PFSK-1 (cell line): ENCODE data around the gene CELSR1.

Experiments used
- FOXP2 ChIP-seq: optimal IDR thresholded peaks from 2 replicates; pipeline ENCODE3; 2011; ENCODE audit warnings: borderline replicate concordance, control low read depth, inconsistent platforms; ENCODE audit not compliant: insufficient read depth; ENCODE audit errors: extremely low read length, extremely low read depth
- POLR2AphosphoS5 ChIP-seq: IDR thresholded peaks from 2 replicates; pipeline ENCODE4 v1.6.1; 2012; ENCODE audit warnings: low read depth, mild to moderate bottlenecking, control low read depth, low read length, moderate library complexity
- SIN3A ChIP-seq: IDR thresholded peaks from 2 replicates; pipeline ENCODE4 v1.6.1; 2012; ENCODE audit warnings: mild to moderate bottlenecking, low read length, moderate library complexity, borderline replicate concordance; ENCODE audit not compliant: insufficient read depth
- TAF1 ChIP-seq: IDR thresholded peaks from 2 replicates; pipeline ENCODE4 v1.6.1; 2012; ENCODE audit warnings: low read length, control low read depth, borderline replicate concordance; ENCODE audit not compliant: insufficient read depth
- TF ChIP-seq, protein P1 (sequence below), 2 experiments: IDR thresholded peaks; 2 replicates each; pipeline versions ENCODE4 v1.6.1 to v1.8.0; 2011 to 2012; ENCODE audit warnings: low read depth in 2 of 2, low read length in 2 of 2, control low read depth in 1 of 2, inconsistent platforms in 1 of 2, mild to moderate bottlenecking in 1 of 2, moderate library complexity in 1 of 2; ENCODE audit not compliant: insufficient read depth in 1 of 2

CELSR1 gene

GRCh38 chr22:46353483-46354105 lies 183.8 kb downstream of the CELSR1 start:
- no peak for TF ChIP-seq SIN3A
- TF ChIP-seq, protein P1, sequence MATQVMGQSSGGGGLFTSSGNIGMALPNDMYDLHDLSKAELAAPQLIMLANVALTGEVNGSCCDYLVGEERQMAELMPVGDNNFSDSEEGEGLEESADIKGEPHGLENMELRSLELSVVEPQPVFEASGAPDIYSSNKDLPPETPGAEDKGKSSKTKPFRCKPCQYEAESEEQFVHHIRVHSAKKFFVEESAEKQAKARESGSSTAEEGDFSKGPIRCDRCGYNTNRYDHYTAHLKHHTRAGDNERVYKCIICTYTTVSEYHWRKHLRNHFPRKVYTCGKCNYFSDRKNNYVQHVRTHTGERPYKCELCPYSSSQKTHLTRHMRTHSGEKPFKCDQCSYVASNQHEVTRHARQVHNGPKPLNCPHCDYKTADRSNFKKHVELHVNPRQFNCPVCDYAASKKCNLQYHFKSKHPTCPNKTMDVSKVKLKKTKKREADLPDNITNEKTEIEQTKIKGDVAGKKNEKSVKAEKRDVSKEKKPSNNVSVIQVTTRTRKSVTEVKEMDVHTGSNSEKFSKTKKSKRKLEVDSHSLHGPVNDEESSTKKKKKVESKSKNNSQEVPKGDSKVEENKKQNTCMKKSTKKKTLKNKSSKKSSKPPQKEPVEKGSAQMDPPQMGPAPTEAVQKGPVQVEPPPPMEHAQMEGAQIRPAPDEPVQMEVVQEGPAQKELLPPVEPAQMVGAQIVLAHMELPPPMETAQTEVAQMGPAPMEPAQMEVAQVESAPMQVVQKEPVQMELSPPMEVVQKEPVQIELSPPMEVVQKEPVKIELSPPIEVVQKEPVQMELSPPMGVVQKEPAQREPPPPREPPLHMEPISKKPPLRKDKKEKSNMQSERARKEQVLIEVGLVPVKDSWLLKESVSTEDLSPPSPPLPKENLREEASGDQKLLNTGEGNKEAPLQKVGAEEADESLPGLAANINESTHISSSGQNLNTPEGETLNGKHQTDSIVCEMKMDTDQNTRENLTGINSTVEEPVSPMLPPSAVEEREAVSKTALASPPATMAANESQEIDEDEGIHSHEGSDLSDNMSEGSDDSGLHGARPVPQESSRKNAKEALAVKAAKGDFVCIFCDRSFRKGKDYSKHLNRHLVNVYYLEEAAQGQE (IDR thresholded peaks at IDR 0.05; ENCODE audit: insufficient read depth in 1 of 2, low read depth in 2 of 2, low read length in 2 of 2): no peak
- no peak for TF ChIP-seq FOXP2

DNA sequence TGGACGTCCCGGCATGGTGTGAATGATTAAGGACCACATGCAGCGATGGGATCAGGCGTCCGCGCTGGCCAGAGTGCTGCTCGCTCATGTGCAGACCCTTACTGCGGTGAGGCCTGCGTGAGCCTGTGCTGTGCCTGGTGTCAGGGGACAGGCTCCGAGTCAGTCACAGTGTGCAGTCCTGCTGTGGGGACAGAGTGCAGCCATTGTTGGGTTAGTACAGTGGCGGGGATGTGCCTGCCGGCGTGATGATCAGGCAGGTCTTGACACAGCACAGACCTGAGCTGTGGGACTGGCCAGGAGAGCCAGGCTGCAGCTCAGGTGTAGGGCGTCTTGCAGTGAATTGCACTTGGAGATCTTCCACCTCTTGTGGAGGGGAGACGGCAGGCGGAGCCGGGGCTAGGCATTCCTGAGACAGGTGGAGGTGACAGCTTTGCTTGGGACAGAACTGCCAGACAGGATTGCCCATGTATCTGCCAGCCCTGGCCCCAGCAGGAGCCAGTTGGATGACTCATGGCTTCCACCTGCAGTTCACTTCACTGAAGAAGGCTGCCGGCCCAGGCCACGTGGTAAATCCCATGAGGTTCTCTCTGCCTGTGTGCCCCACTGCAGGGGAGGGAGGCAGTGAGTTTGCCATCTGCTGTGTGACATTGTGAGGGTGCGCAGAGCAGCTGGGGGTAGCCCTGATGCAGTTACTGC lies 184.6 kb downstream of the CELSR1 start:
- TF ChIP-seq, protein P1 (IDR thresholded peaks at IDR 0.05; ENCODE audit: insufficient read depth in 1 of 2, low read depth in 2 of 2, low read length in 2 of 2): no peak
- TF ChIP-seq SIN3A (no peak), TAF1 (no peak), POLR2AphosphoS5 (no peak), FOXP2 (no peak)

DNA sequence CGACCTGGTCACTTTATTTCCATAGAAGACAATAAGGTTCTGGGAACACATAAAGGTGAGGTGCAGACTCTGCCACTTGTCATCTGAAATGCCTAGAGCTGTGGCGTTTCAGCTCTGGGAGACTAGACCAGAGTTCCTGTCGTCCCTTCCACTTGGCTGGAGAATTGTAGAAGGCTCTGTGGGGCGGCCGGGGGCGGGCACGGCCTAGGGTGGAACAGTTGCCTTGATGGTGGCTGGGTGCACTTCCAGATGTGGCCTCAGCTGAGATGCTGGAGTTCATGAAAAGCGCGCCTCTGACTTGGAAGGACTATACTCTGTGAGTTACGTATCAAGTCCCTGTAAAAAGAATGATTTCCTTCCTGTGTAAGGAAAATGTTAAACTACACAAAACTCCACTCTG lies 185.1 kb downstream of the CELSR1 start:
- TF ChIP-seq POLR2AphosphoS5: no peak

DNA sequence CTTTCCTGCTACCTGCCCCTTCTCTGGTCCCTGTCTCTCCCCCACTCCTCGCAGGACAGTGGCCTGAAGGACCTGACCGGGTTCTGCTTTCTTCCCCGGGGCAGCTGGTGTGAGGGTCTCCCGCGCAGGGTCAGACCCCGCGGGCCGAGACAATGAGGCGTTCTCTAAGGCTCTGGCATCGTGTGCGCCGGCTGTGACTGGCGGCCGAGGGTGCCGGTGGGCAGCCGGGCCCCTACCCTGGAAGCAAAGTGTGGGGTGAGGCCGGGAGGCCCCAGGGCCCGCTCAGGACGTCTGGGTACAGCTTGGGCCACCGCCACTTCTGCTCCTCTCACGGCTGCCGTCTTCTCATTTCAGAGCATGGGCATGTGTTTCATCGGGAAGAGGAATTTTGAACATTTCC lies 185.7 kb downstream of the CELSR1 start:
- TF ChIP-seq, protein P1 (IDR thresholded peaks at IDR 0.05; ENCODE audit: insufficient read depth in 1 of 2, low read depth in 2 of 2, low read length in 2 of 2): no peak
- TF ChIP-seq TAF1 (no peak), POLR2AphosphoS5 (no peak), SIN3A (no peak), FOXP2 (no peak)

GRCh38 chr22:46351131-46351735 lies 186.2 kb downstream of the CELSR1 start:
- TF ChIP-seq SIN3A (no peak), TAF1 (no peak), FOXP2 (no peak), POLR2AphosphoS5 (no peak)
- TF ChIP-seq, protein P1 (IDR thresholded peaks at IDR 0.05; ENCODE audit: insufficient read depth in 1 of 2, low read depth in 2 of 2, low read length in 2 of 2): no peak
